ENCODE measurements around the gene PTPN4. TPM values are rescaled to one million over a fixed set of nuclear protein-coding genes. Genes with fewer than 3 reads are reported as not detected.
"Not testable (repeated sequence)": the region's sequence is repeated elsewhere in the genome, so short reads cannot be mapped to it uniquely, and the experiment has no call there.

The PTPN4 gene
- total and polyA plus RNA-seq, 9 of the 15 experiments (the other 6 are each of a cell fraction or from before 2014, with no cell fraction given) = 5.0 to 32.8 (median 27.3) TPM

- H3K4me3 ChIP-seq; H3K4me2 ChIP-seq (ENCODE audit: insufficient read depth, low read length); H2AFZ ChIP-seq (ENCODE audit: low read depth, low read length); H3K4me1 ChIP-seq (replicated peaks in 1 of 2; ENCODE audit: control insufficient read depth in 2 of 2, insufficient read depth in 2 of 2, low read length in 2 of 2); BruUV-seq (replicated peaks); H3K27me3 ChIP-seq (ENCODE audit: control insufficient read depth in 2 of 2, insufficient read depth in 2 of 2, low read length in 2 of 2); H3K36me3 ChIP-seq (ENCODE audit: control insufficient read depth, insufficient read depth, low read length); H4K20me1 ChIP-seq (replicated peaks; ENCODE audit: control insufficient read depth, insufficient read depth, low read length); H3K9me1 ChIP-seq (ENCODE audit: control insufficient read depth, insufficient read depth, low read length); H3K9ac ChIP-seq (ENCODE audit: insufficient read depth in 1 of 2, low read depth in 2 of 2, low read length in 2 of 2); H3K27ac ChIP-seq (ENCODE audit: extremely low read depth, low read depth, low read length); DNase-seq (ENCODE audit: extremely low read depth in 1 of 4, low spot score in 3 of 4); H3K9me3 ChIP-seq (replicated peaks; ENCODE audit: control insufficient read depth, insufficient read depth, low read depth, low read length); FAIRE-seq; intact Hi-C loops (cut with micrococcal nuclease); ATAC-seq; in situ Hi-C loops (cut with MboI); CTCF ChIA-PET (ENCODE audit: low intra/inter-chr PET ratio): not testable (repeated sequence)
- TF ChIP-seq ZNF146 (CRISPR knock-in tag; IDR thresholded peaks at IDR 0.05; ENCODE audit: unreplicated experiment) (peak; percentile 89), BCOR (IDR thresholded peaks at IDR 0.05) (peak; percentile 66; the same call in 1 of the 2 replicates), KDM1A (IDR thresholded peaks at IDR 0.05) (peak in 1 of 2 experiments; percentile 37; a peak in 1 of 4 replicates)
- POLR2A ChIA-PET = interaction anchor here (0.6 kb wide), 1 partner anchor 43 kb away, joined by 3 read pairs; no protein-coding TSS in a partner anchor
- peaks cover 23% of the 10 kb centered on the region for H3K79me2 ChIP-seq (ENCODE audit: control insufficient read depth, insufficient read depth, low read length)
- WGBS (ENCODE audit: insufficient coverage, low coverage, missing lambda C conversion rate) = 81% methylated on average over 5 of the region's 6 CpGs
Measured at GRCh38 chr2:119804409-119804808, 44.7 kb downstream of the PTPN4 start.

- DNase-seq (ENCODE audit: extremely low read depth in 1 of 4, low spot score in 3 of 4) = peak in 1 of 4 experiments; percentile 18
- peaks cover 13% of the 10 kb centered on the region for H3K79me2 ChIP-seq (ENCODE audit: control insufficient read depth, insufficient read depth, low read length)
- ChIA-PET CTCF (ENCODE audit: low intra/inter-chr PET ratio) (no interaction called here), POLR2A (no interaction called here)
- H3K27ac ChIP-seq (ENCODE audit: extremely low read depth, low read depth, low read length) = no peak overlapping the region; the same call in 2 of the 3 replicates
- intact Hi-C loops (cut with micrococcal nuclease) = no loop called here
- no peaks in the 10 kb centered on the region; the same call in 2 of the 3 replicates for H3K36me3 ChIP-seq (ENCODE audit: control insufficient read depth, insufficient read depth, low read length)
- no peak overlapping the region for H3K9ac ChIP-seq (ENCODE audit: insufficient read depth in 1 of 2, low read depth in 2 of 2, low read length in 2 of 2)
- H3K4me1 ChIP-seq (replicated peaks in 1 of 2; ENCODE audit: control insufficient read depth in 2 of 2, insufficient read depth in 2 of 2, low read length in 2 of 2) = peaks cover 0 to 3% of the 10 kb centered on the region in 2 experiments; a peak in 2 of 5 replicates
- H3K4me3 ChIP-seq = no peak overlapping the region
- 16% methylated on average over 3 of the region's 3 CpGs for WGBS (ENCODE audit: insufficient coverage, low coverage, missing lambda C conversion rate)
- no peaks in the 10 kb centered on the region for H3K9me1 ChIP-seq (ENCODE audit: control insufficient read depth, insufficient read depth, low read length)
- H3K9me3 ChIP-seq (replicated peaks; ENCODE audit: control insufficient read depth, insufficient read depth, low read depth, low read length) = no peaks in the 10 kb centered on the region
- no TSS peak for BruUV-seq (replicated peaks)
- no peak overlapping the region for H3K4me2 ChIP-seq (ENCODE audit: insufficient read depth, low read length)
- H3K27me3 ChIP-seq (ENCODE audit: control insufficient read depth in 2 of 2, insufficient read depth in 2 of 2, low read length in 2 of 2) = no peaks in the 10 kb centered on the region
- H2AFZ ChIP-seq (ENCODE audit: low read depth, low read length) = no peak overlapping the region
- no peaks in the 10 kb centered on the region for H4K20me1 ChIP-seq (replicated peaks; ENCODE audit: control insufficient read depth, insufficient read depth, low read length)
- in situ Hi-C loops (cut with MboI) = no loop called here
- peak; percentile 67 for ATAC-seq
- no peak for FAIRE-seq
- no peak for TF ChIP-seq STAG1 (CRISPR knock-in tag; IDR thresholded peaks at IDR 0.05; ENCODE audit: borderline replicate concordance)
- TF ChIP-seq SNRNP70 (optimal IDR thresholded peaks at IDR 0.05; ENCODE audit: low read depth, low read length) = no peak
- TF ChIP-seq KDM1A (IDR thresholded peaks at IDR 0.05) = 0 out of 4 replicates have a peak, but pooled peaks of 1 of the 2 experiments have one; percentile 6
- TF ChIP-seq NCOA2 (IDR thresholded peaks at IDR 0.05; ENCODE audit: partially characterized antibody in 2 of 2) = no peak
- no peak for TF ChIP-seq ATF2 (CRISPR knock-in tag; IDR thresholded peaks at IDR 0.05)
- no peak for TF ChIP-seq KAT8 (IDR thresholded peaks at IDR 0.05; ENCODE audit: low read depth)
- no peak for TF ChIP-seq THRAP3 (IDR thresholded peaks at IDR 0.05; ENCODE audit: borderline replicate concordance)
- no peak for TF ChIP-seq DDX20 (tag; IDR thresholded peaks at IDR 0.05; ENCODE audit: low read depth)
- TF ChIP-seq MAFG (tag; conservative IDR thresholded peaks at IDR 0.05) = peak; percentile 97
- TF ChIP-seq ATF3 (IDR thresholded peaks at IDR 0.05) = no peak
- no peak for TF ChIP-seq ATF3 (CRISPR knock-in tag; conservative IDR thresholded peaks at IDR 0.05)
- TF ChIP-seq ZNF583 (CRISPR knock-in tag; IDR thresholded peaks at IDR 0.05) = no peak
Measured at GRCh38 chr2:119808516-119809147, 48.9 kb downstream of the PTPN4 start.

Data from K562 (cell line).